Prostate gland (tissue), 2 donors: ENCODE measurements around the gene SETD2.

Source experiments
- POLR2A ChIP-seq: fragments of 450-650 bp; IDR thresholded peaks from one replicate; pipeline ENCODE4 v1.6.1; 2016; ENCODE audit warnings: antibody characterized with exemption, mild to moderate bottlenecking
- TF ChIP-seq, protein P1 (sequence below), 4 experiments: fragments of 200-600 bp in 2 of 4; fragments of 450-650 bp in 2 of 4; sonication (generic) in 2 of 4; IDR thresholded peaks; 1 replicate in 3 of 4; 2 replicates in 1 of 4; pipeline ENCODE4 v1.5.1; 2016 to 2019; ENCODE audit warnings: antibody characterized with exemption in 4 of 4, mild to moderate bottlenecking in 2 of 4, moderate library complexity in 2 of 4

- TF ChIP-seq, protein P1, sequence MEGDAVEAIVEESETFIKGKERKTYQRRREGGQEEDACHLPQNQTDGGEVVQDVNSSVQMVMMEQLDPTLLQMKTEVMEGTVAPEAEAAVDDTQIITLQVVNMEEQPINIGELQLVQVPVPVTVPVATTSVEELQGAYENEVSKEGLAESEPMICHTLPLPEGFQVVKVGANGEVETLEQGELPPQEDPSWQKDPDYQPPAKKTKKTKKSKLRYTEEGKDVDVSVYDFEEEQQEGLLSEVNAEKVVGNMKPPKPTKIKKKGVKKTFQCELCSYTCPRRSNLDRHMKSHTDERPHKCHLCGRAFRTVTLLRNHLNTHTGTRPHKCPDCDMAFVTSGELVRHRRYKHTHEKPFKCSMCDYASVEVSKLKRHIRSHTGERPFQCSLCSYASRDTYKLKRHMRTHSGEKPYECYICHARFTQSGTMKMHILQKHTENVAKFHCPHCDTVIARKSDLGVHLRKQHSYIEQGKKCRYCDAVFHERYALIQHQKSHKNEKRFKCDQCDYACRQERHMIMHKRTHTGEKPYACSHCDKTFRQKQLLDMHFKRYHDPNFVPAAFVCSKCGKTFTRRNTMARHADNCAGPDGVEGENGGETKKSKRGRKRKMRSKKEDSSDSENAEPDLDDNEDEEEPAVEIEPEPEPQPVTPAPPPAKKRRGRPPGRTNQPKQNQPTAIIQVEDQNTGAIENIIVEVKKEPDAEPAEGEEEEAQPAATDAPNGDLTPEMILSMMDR (IDR thresholded peaks at IDR 0.05): no peak
- no peak for TF ChIP-seq POLR2A
Measured at GRCh38 chr3:46972396-46972795, 191.5 kb downstream of the SETD2 start.
